DMS 273 treated with DMSO at 0.1 percent for 48 hours (cell line): ENCODE measurements around the gene INPP5E.

ENCODE experiments used
- DNase-seq: peaks from one replicate; lab custom pipeline; 2025; lab: John Stamatoyannopoulos, UW

INPP5E gene

DNA sequence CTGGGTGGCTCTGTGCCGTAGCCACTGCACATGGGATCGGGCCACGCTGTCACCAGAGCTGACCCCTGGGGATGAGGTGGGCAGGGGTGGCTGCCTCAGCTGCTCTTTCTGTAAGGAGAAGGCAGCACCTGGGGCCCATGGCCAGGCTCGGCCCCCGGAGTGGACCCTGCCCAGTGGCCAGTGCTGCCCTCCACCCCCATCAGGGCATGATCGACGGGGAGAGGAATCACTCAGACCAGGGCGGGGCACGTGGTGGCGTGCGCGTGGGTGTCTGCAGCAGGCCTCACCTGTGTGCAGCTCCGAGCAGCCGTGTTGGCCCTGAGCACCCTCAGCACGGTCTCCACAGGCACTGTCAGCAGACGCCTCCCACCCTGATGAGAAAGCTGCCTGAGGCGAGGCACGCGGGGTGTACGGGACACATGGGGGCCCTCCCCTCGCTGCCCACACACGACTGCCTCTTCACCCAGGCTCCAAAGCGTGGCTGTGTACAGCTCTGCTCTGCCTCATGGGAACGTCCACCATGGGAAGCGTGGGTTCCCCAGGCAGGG is 57.6 kb downstream of the INPP5E start:
- DNase-seq, result no peak

DNA sequence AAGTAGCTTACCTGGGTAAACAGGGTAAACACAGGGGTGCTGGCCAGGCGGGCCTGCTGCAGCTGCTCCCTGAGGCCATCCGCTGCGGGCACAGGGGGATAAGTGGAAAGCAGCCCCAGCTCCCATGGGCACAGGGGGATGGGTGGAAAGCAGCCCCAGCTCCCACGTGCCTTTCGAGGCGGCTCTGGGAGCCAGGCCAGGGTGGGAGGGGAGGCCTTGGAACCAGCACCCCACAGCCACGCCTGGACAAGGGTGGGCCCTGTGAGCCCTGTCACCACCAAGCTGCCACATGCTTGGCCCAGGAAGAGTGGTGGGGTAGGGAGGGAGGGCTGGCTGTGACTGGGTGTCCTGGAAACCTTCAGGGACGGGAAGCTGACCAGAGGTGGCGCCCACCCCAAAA is 58.3 kb downstream of the INPP5E start:
- no peak for DNase-seq

DNA sequence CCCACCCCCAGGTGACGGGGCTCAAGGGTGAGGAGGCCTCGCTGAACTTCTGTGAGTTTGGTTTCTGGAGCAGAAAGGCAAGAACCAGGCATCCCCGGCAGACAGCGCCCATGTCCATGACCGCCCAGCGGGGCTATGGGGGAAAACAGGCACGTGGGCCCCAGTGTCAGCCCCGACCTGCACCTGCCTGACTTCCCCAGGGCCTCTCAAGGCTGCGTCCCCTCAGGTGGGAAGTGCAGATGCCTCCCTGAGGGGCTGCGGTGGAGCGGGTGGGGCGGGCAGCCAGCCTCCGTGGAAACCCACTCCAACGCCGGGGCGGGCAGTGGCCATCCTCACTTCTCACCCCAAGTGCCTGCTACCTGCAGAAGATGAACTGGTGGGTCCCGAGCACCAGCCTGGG is 59.3 kb downstream of the INPP5E start:
- DNase-seq, result no peak

DNA sequence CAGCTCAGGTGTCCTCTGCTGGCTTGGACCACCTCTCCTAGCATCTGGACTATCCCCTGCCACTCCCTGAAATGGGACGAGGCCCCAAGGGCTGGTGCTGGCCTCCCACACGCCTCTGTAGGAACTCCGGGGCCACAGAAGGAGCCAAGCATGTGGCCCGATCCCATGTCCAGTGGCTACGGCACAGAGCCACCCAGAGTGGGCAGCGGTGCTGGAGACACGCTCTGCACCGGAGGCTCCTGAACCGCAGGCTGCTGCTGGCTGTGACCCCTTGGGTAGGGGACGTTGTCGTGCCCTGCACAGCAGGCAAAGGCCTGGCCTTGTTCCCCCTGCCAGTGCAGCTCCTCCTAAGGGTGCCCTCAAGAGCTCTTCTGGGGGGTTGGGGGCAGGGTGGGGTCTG is 59.8 kb downstream of the INPP5E start:
- no peak for DNase-seq

DNA sequence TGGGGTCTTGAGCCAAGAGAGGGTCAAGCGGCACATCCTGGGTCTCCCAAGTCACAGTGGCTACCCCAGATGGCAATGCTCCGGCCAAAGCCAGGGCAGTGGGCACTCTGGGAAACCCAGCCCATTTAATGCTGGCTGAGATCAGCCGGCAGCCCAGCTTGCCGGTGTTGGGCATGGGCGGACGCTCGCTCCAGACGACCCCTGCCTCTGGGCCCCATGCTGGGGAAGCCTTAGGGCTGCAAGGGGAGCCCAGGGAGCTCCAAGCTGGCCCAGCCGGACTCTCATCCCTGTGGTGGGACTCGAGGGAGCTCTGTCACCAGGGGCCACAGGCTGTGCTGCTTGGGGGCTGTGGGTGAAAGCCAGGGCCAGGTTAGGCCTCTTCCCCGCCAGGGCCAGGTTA is 60.2 kb downstream of the INPP5E start:
- DNase-seq, result no peak

DNA sequence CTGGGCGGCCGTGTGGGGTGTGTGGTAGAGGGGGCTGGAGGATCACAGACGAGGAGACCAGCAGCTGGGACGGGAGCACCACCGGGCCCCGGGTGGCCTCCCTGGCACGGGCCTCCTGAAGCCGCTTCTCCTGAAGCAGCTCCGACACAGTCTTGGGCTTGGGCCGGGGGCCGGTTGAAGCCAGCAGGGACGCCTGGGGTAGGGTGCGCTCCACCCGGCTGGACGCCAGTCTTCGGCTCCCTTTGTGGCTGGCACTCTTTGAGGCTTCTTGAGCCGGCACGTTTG is 60.7 kb downstream of the INPP5E start:
- no peak for DNase-seq
